Endothelial cell of umbilical vein (primary cell): Measurements from ENCODE around the gene IRF2. TPM values are rescaled to one million over a fixed set of nuclear protein-coding genes. Genes with fewer than 3 reads are reported as not detected.

Experiments
- BruUV-seq: library from RNA; stranded (reverse); fragments of 400-500 nt; replicated peaks from 2 replicates; lab custom pipeline; 2021; lab: Mats Ljungman, UMichigan
- CTCF ChIA-PET: fragments of 300-600, 350-600 bp; sonication (Branson Sonifier 250); formaldehyde crosslinking; loops from one replicate; lab custom pipeline; 2021; ENCODE audit warnings: antibody characterized with exemption, inconsistent platforms; lab: Charles Lee
- POLR2A ChIA-PET: fragments of 300-600, 350-600 bp; sonication (Branson Sonifier 250); formaldehyde crosslinking; loops from one replicate; lab custom pipeline; 2021; ENCODE audit warnings: antibody characterized with exemption, inconsistent platforms; lab: Charles Lee
- DNase-seq: peaks from one replicate; pipeline ENCODE4 v3.0.0-alpha.2; 2011; ENCODE audit warnings: low read depth, low spot score
- FAIRE-seq: peaks from 2 replicates; lab custom pipeline; 2011; peaks lifted over from hg19 to GRCh38; lab: Jason Lieb, UNC
- H2AFZ ChIP-seq: 2 replicates; pipeline ENCODE4 v1.6.0; 2012; ENCODE audit warnings: low read depth, low read length, control low read depth, inconsistent platforms
- H3K27ac ChIP-seq: 2 replicates; pipeline ENCODE4 v1.5.1; 2011; ENCODE audit warnings: low read depth, mild to moderate bottlenecking, control low read depth, low read length, moderate library complexity; ENCODE audit not compliant: insufficient read depth
- H3K27me3 ChIP-seq, 2 experiments: 2 replicates each; pipeline versions ENCODE4 v1.6.0 to v1.6.1; 2011; ENCODE audit warnings: low read length in 2 of 2, mixed read lengths in 1 of 2; ENCODE audit not compliant: control insufficient read depth in 2 of 2, insufficient read depth in 2 of 2
- H3K36me3 ChIP-seq, 2 experiments: 2 replicates in 1 of 2; 3 replicates in 1 of 2; pipeline ENCODE4 v1.5.1; 2011; ENCODE audit warnings: low read length in 2 of 2, mild to moderate bottlenecking in 1 of 2, moderate library complexity in 1 of 2; ENCODE audit not compliant: control insufficient read depth in 2 of 2, insufficient read depth in 2 of 2; ENCODE audit errors: extremely low read depth in 1 of 2
- H3K4me1 ChIP-seq: 3 replicates; pipeline ENCODE4 v1.5.1; 2011; ENCODE audit warnings: mild to moderate bottlenecking, low read length; ENCODE audit not compliant: control insufficient read depth, insufficient read depth; ENCODE audit errors: extremely low read depth
- H3K4me2 ChIP-seq: 2 replicates; pipeline ENCODE4 v1.6.1; 2011; ENCODE audit warnings: low read length, control low read depth, mixed read lengths; ENCODE audit not compliant: insufficient read depth
- H3K4me3 ChIP-seq, 3 experiments: fragments of 200-600 bp in 1 of 3; sonication (generic), shearing (Covaris generic) in 1 of 3; replicated peaks in 1 of 3; 2 replicates each; pipeline ENCODE4 v1.5.1; 2011 to 2016; ENCODE audit warnings: control low read depth in 3 of 3, low read length in 3 of 3, mild to moderate bottlenecking in 2 of 3, inconsistent platforms in 1 of 3, low read depth in 1 of 3, moderate library complexity in 1 of 3; ENCODE audit not compliant: insufficient read depth in 1 of 3
- H3K79me2 ChIP-seq: 2 replicates; pipeline ENCODE4 v1.6.0; 2012; ENCODE audit warnings: low read length, inconsistent platforms; ENCODE audit not compliant: control insufficient read depth, insufficient read depth
- H3K9ac ChIP-seq: replicated peaks from 2 replicates; pipeline ENCODE3; 2011; ENCODE audit warnings: low read length, control low read depth; ENCODE audit not compliant: insufficient read depth; ENCODE audit errors: extremely low read depth
- H3K9me1 ChIP-seq: replicated peaks from 3 replicates; pipeline ENCODE4 v1.6.0; 2011; ENCODE audit warnings: mild to moderate bottlenecking, low read length; ENCODE audit not compliant: control insufficient read depth, insufficient read depth; ENCODE audit errors: extremely low read depth
- H3K9me3 ChIP-seq: replicated peaks from 2 replicates; pipeline ENCODE4 v1.5.1; 2012; ENCODE audit warnings: low read length, inconsistent platforms; ENCODE audit not compliant: control insufficient read depth, insufficient read depth
- H4K20me1 ChIP-seq: replicated peaks from 2 replicates; pipeline ENCODE3; 2011; ENCODE audit warnings: mild to moderate bottlenecking, low read length; ENCODE audit not compliant: control insufficient read depth, insufficient read depth; ENCODE audit errors: extremely low read depth
- CTCF ChIP-seq, 2 donors: IDR thresholded peaks; 1 replicate in 1 of 2; 2 replicates in 1 of 2; pipeline ENCODE4 v1.5.1; 2011; ENCODE audit warnings: low read length in 2 of 2, mild to moderate bottlenecking in 2 of 2, moderate library complexity in 2 of 2, control low read depth in 1 of 2, inconsistent platforms in 1 of 2, low read depth in 1 of 2; ENCODE audit not compliant: insufficient read depth in 1 of 2; ENCODE audit errors: extremely low read depth in 1 of 2
- EZH2 ChIP-seq: IDR thresholded peaks from 2 replicates; pipeline ENCODE4 v1.6.1; 2012; ENCODE audit warnings: borderline replicate concordance, low read depth, mild to moderate bottlenecking, moderate library complexity, low read length, inconsistent platforms; ENCODE audit not compliant: severe bottlenecking
- FOS ChIP-seq: IDR thresholded peaks from 2 replicates; pipeline ENCODE4 v1.6.1; 2011; ENCODE audit warnings: mild to moderate bottlenecking, low read length, moderate library complexity, borderline replicate concordance; ENCODE audit not compliant: insufficient read depth
- GATA2 ChIP-seq: IDR thresholded peaks from 2 replicates; pipeline ENCODE4 v1.7.0; 2011; ENCODE audit warnings: low read depth, mild to moderate bottlenecking, moderate library complexity, mixed read lengths, low read length; ENCODE audit not compliant: insufficient read length, insufficient read depth
- JUN ChIP-seq: IDR thresholded peaks from 2 replicates; pipeline ENCODE4 v1.6.1; 2011; ENCODE audit warnings: borderline replicate concordance, low read depth; ENCODE audit not compliant: insufficient read length, insufficient read depth
- MAX ChIP-seq: IDR thresholded peaks from 2 replicates; pipeline ENCODE4 v1.6.1; 2011; ENCODE audit not compliant: insufficient read depth, insufficient read length
- MYC ChIP-seq: IDR thresholded peaks from one replicate; pipeline ENCODE4 v1.6.1; 2011; ENCODE audit warnings: mild to moderate bottlenecking, low read depth, low read length
- POLR2A ChIP-seq: IDR thresholded peaks from 2 replicates; pipeline ENCODE4 v1.6.1; 2012; ENCODE audit warnings: low read depth, mild to moderate bottlenecking, control low read depth, low read length
- POLR2AphosphoS5 ChIP-seq: IDR thresholded peaks from 2 replicates; pipeline ENCODE4 v1.6.1; 2012; ENCODE audit warnings: low read depth, mild to moderate bottlenecking, control low read depth, low read length, moderate library complexity; ENCODE audit not compliant: insufficient read depth
- dilution Hi-C: fragments of 300-500 bp; cut with MboI; formaldehyde crosslinking; loops from one replicate; pipeline ENCODE4 v1.15.0; 2019; ENCODE audit warnings: low sequenced_read_pairs; ENCODE audit not compliant: extremely low pct_ligation_motif_present
- intact Hi-C: fragments of 100-400 bp; cut with micrococcal nuclease; formaldehyde crosslinking; loops from one replicate; pipeline ENCODE4 v1.10.0; 2022
- polyA plus RNA-seq, 4 experiments: library from polyadenylated mRNA; depleted of rRNA in 3 of 4; stranded (reverse) in 3 of 4; unstranded in 1 of 4; fragments of >200 nt; gene quantifications; 2 replicates each; pipeline versions ENCODE4 v1.2.1 to v1.2.3, GENCODE V29; 2011 to 2012; ENCODE audit warnings: missing spikeins in 1 of 4
- total RNA-seq: library from RNA; stranded (reverse); gene quantifications from 2 replicates; pipeline ENCODE4 v1.2.3, GENCODE V29; 2021

The IRF2 gene
- total and polyA plus RNA-seq, 2 donors (not counting 3 experiments of a cell fraction or from before 2014, with no cell fraction given) = 26.9 to 27.6 TPM

GRCh38 chr4:184361443-184361842, 112.9 kb downstream of the IRF2 start:
- Histone ChIP-seq H3K4me1 (no peaks in the 10 kb centered on the region), H3K27me3 (no peaks in the 10 kb centered on the region), H3K4me3 (no peak overlapping the region), H3K4me2 (no peak overlapping the region), H3K27ac (no peak overlapping the region), H3K9ac (no peak overlapping the region), H2AFZ (no peak overlapping the region), H3K9me3 (no peaks in the 10 kb centered on the region), H4K20me1 (no peaks in the 10 kb centered on the region), H3K9me1 (no peaks in the 10 kb centered on the region), H3K36me3 (no peaks in the 10 kb centered on the region), H3K79me2 (no peaks in the 10 kb centered on the region)
- BruUV-seq = no TSS peak
- CTCF ChIA-PET = interaction anchor here (1.2 kb wide), 1 partner anchor 9 kb away, joined by 9 read pairs; no protein-coding TSS in a partner anchor
- POLR2A ChIA-PET = no interaction called here
- intact Hi-C loops = no loop called here
- FAIRE-seq = no peak
- TF ChIP-seq GATA2 = no peak
- TF ChIP-seq MAX = no peak
- no peak for TF ChIP-seq POLR2A
- TF ChIP-seq POLR2AphosphoS5 = no peak
- no peak for TF ChIP-seq FOS
- TF ChIP-seq MYC = no peak
- TF ChIP-seq CTCF (IDR thresholded peaks at IDR 0.05; ENCODE audit: extremely low read depth in 1 of 2, insufficient read depth in 1 of 2, low read depth in 1 of 2, low read length in 2 of 2) = no peak
- TF ChIP-seq JUN = no peak
- no peak for TF ChIP-seq EZH2
- no peak for DNase-seq
- dilution Hi-C loops = no loop called here
